Right cardiac atrium (tissue), 5 donors: Measurements from ENCODE around the gene OCIAD2. TPM values are rescaled to one million over a fixed set of nuclear protein-coding genes. Genes with fewer than 3 reads are reported as not detected.
A peak's percentile ranks its signal among the peaks of the same experiment; 100 is the strongest.
"Not testable (repeated sequence)": the region's sequence is repeated elsewhere in the genome, so short reads cannot be mapped to it uniquely, and the experiment has no call there.

ENCODE experiments used
- ATAC-seq, 2 donors: fragments of 200-7000 bp; cut with Tn5 transposase; one replicate each; pipeline versions ENCODE4 v1.8.0 to v1.9.1; 2020; ENCODE audit warnings: moderate library complexity in 2 of 2, mild to moderate bottlenecking in 1 of 2
- DNase-seq, 3 donors: peaks; one replicate each; pipeline ENCODE4 v3.0.0-alpha.2; 2020
- H3K27ac ChIP-seq: one replicate; pipeline ENCODE4 v1.5.1; 2013; ENCODE audit warnings: mild to moderate bottlenecking, low read length, control low read depth, moderate library complexity
- H3K27me3 ChIP-seq: one replicate; pipeline ENCODE4 v1.6.1; 2013; ENCODE audit not compliant: control insufficient read depth, insufficient read depth
- H3K4me1 ChIP-seq: one replicate; pipeline ENCODE4 v1.6.1; 2013; ENCODE audit warnings: low read length; ENCODE audit not compliant: control insufficient read depth, insufficient read depth
- H3K4me3 ChIP-seq: one replicate; pipeline ENCODE4 v1.5.1; 2013; ENCODE audit warnings: low read length, control low read depth
- H3K9me3 ChIP-seq: one replicate; pipeline ENCODE4 v1.6.1; 2013; ENCODE audit warnings: low read length; ENCODE audit not compliant: control insufficient read depth
- WGBS: extraction: QIAGEN DNeasy Blood & Tissue Kit; methylation state at CpG from one replicate; pipeline ENCODE4 v1.1.7; 2013; 5-methylcytosine and 5-hydroxymethylcytosine counted together
- intact Hi-C, 4 donors: fragments of 100-400 bp; cut with DNase I; formaldehyde crosslinking; loops; one replicate each; pipeline versions ENCODE4 v1.11.0 to v1.14.0; 2022 to 2023
- polyA plus RNA-seq: library from polyadenylated mRNA; stranded (reverse); fragments of 200-250 nt; gene quantifications from one replicate; pipeline ENCODE4 v1.2.3, GENCODE V29; 2013
- total RNA-seq, 4 donors: library from RNA; stranded (reverse); fragmentation: NEBNext Ultra II Directional; extraction: Animal tissue kit (Norgen Biotek cat#: 25700); gene quantifications; one replicate each; pipeline ENCODE4 v1.2.1, GENCODE V29; 2021
- donor health status: healthy with polysubstance abuse.
- donor health status: DM: no; HTN: yes; CAD: no.
- donor health status: DM: no; HTN: no; CAD: no.
- donor health status: DM: no; HTN: yes; CAD: no; lungs with severe emphysema.
- donor health status: DM: yes; HTN: yes; CAD: no.

The OCIAD2 gene
- total and polyA plus RNA-seq, 5 donors: 12.5 to 21.4 (median 15.8) TPM

DNA sequence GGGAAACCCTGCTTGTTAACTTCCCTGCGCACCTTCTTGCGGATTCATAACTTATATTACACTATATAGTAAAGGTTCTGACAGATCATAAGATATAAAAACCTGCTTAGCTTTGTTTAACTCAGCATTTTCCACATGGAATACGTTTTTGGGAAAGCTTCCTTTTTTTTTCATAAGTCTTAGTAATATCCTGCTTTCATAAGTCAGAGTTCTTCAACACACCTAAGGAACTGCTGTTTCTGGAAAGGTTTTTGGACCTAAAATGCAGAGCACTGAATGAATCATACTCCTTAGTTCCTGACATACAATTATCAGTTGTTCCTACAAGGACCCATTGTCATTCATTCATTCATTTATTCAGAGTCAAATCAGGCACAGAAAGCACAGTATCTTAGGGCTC lies 32.3 kb upstream of the OCIAD2 start:
- H3K4me3 ChIP-seq: no peak overlapping the region
- no peaks in the 10 kb centered on the region for H3K4me1 ChIP-seq
- WGBS: 77% methylated on average over 3 of the region's 3 CpGs
- intact Hi-C loops: no loop called here
- DNase-seq (no peak), ATAC-seq (no peak)
- no peak overlapping the region for H3K27ac ChIP-seq
- H3K27me3 ChIP-seq: no peaks in the 10 kb centered on the region
- no peaks in the 10 kb centered on the region for H3K9me3 ChIP-seq

GRCh38 chr4:48937033-48937432 lies 30.5 kb upstream of the OCIAD2 start:
- WGBS: 86% methylated on average over 2 of the region's 2 CpGs
- Histone ChIP-seq H3K9me3 (no peaks in the 10 kb centered on the region), H3K27ac (no peak overlapping the region), H3K27me3 (no peaks in the 10 kb centered on the region), H3K4me3 (no peak overlapping the region), H3K4me1 (no peaks in the 10 kb centered on the region)
- ATAC-seq (no peak), DNase-seq (no peak)
- intact Hi-C loops: no loop called here

- WGBS: 92% methylated on average over 2 of the region's 2 CpGs
- H3K4me3 ChIP-seq: no peak overlapping the region
- no peaks in the 10 kb centered on the region for H3K4me1 ChIP-seq
- ATAC-seq (no peak), DNase-seq (no peak)
- no peaks in the 10 kb centered on the region for H3K9me3 ChIP-seq
- no peaks in the 10 kb centered on the region for H3K27me3 ChIP-seq
- intact Hi-C loops: no loop called here
- H3K27ac ChIP-seq: no peak overlapping the region
Measured at GRCh38 chr4:48931459-48931858, 24.9 kb upstream of the OCIAD2 start.

DNA sequence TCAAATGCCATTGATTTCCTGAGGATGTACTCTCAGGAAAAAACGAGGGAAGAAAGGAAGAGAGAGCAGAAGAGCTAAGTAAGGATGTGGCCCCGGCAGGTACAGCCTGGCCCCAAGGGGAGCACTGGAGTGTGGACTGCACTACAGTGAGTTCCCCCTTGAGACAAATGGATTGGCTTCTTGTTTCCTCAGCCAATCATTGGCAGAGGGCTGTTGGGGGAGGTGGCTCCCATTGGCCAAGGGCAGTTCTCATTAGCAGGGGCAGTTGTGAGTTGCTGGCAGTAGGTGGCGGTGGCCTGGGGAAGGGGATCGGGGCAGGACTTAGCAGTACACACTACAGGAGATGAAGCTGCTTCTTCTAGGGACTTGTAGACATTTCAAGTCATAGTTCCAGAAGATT lies 24.1 kb upstream of the OCIAD2 start:
- intact Hi-C loops: no loop called here
- no peak for ATAC-seq
- no peak for DNase-seq
- Histone ChIP-seq H3K4me3 (no peak overlapping the region), H3K4me1 (no peaks in the 10 kb centered on the region), H3K9me3 (no peaks in the 10 kb centered on the region), H3K27ac (no peak overlapping the region), H3K27me3 (no peaks in the 10 kb centered on the region)
- WGBS: 85% methylated on average over 4 of the region's 4 CpGs

- WGBS: 90% methylated on average over 4 of the region's 4 CpGs
- Histone ChIP-seq H3K4me3 (no peak overlapping the region), H3K27ac (no peak overlapping the region), H3K4me1 (no peaks in the 10 kb centered on the region), H3K9me3 (no peaks in the 10 kb centered on the region), H3K27me3 (no peaks in the 10 kb centered on the region)
- ATAC-seq (no peak), DNase-seq (no peak)
- intact Hi-C loops: no loop called here
Measured at GRCh38 chr4:48924416-48924815, 17.8 kb upstream of the OCIAD2 start.

DNA sequence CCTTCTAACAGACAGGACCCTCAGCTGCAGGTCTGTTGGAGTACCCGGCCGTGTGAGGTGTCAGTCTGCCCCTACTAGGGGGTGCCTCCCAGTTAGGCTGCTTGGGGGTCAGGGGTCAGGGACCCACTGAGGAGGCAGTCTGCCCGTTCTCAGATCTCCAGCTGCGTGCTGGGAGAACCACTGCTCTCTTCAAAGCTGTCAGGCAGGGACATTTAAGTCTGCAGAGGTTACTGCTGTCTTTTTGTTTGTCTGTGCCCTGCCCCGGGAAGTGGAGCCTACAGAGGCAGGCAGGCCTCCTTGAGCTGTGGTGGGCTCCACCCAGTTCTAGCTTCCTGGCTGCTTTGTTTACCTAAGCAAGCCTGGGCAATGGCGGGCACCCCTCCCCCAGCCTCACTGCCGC lies 16.5 kb upstream of the OCIAD2 start:
- H3K27ac ChIP-seq, H3K4me3 ChIP-seq, H3K27me3 ChIP-seq, ATAC-seq, H3K9me3 ChIP-seq, H3K4me1 ChIP-seq, DNase-seq, intact Hi-C loops: not testable (repeated sequence)
- 85% methylated on average over 6 of the region's 7 CpGs for WGBS

DNA sequence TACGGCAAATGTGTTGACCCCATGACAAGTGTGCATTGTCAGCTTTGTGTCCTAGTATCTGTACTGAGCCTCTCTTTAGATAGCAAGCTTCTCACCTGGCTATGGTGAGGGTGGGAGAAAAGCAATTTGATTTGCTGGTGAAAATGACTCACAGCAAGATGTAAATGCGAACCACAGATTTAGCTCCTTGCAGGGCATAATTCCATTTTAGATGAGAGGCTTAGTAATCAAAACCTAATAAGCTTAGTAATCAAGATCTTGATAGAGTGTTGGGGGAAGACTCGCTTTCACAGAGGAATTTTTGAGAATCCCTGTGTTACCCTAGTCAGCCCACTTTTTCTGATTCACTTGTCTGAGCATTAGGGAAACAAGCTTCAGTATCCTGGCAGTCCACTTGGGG lies 7.7 kb upstream of the OCIAD2 start:
- ATAC-seq (no peak), DNase-seq (no peak)
- Histone ChIP-seq H3K27ac (no peak overlapping the region), H3K4me3 (no peak overlapping the region), H3K9me3 (no peaks in the 10 kb centered on the region), H3K27me3 (no peaks in the 10 kb centered on the region), H3K4me1 (no peaks in the 10 kb centered on the region)
- intact Hi-C loops: no loop called here
- 75% methylated on average over 3 of the region's 3 CpGs for WGBS

DNA sequence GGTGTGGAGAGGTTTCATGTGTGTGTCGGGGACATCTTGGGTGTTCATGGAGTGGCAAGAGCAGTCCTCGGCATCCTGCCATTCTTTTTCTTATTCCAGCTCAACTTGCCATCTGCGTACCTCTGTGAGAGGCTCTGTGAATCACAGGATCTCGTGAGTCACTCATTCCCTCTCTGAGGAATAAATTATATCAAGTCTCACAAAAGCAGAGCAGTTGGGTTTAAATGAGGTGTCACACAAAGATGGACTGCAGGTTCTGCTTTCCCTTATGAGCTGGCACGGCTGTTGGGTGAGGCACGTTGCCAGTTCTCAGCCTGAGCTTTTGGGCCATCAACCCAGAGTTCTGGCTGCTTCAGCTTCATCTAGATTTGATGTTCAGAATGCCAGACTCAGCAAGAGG lies 6.8 kb upstream of the OCIAD2 start:
- Histone ChIP-seq H3K27ac (no peak overlapping the region), H3K27me3 (no peaks in the 10 kb centered on the region), H3K4me1 (no peaks in the 10 kb centered on the region), H3K9me3 (no peaks in the 10 kb centered on the region), H3K4me3 (no peak overlapping the region)
- no peak for DNase-seq
- WGBS: 81% methylated on average over 6 of the region's 6 CpGs
- no peak for ATAC-seq
- intact Hi-C loops: no loop called here

DNA sequence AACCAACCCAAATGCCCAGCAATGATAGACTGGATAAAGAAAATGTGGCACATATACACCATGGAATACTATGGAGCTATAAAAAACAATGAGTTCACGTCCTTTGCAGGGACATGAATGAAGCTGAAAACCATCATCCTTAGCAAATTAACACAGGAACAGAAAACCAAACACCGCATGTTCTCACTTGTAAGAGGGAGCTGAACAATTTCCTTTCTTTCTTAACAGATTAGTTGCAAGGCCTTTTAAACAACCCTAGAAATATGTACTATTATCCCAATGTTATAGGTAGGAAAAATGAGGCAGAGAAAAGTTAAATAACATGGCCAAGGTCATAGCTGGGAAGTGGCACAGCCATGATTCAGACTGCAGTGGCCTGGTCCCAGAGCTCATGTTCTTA lies 5.8 kb upstream of the OCIAD2 start:
- Histone ChIP-seq H3K27me3 (no peaks in the 10 kb centered on the region), H3K4me1 (no peaks in the 10 kb centered on the region), H3K9me3 (no peaks in the 10 kb centered on the region), H3K4me3 (no peak overlapping the region), H3K27ac (no peak overlapping the region)
- intact Hi-C loops: no loop called here
- 89% methylated on average over 2 of the region's 2 CpGs for WGBS
- ATAC-seq (no peak), DNase-seq (no peak)

DNA sequence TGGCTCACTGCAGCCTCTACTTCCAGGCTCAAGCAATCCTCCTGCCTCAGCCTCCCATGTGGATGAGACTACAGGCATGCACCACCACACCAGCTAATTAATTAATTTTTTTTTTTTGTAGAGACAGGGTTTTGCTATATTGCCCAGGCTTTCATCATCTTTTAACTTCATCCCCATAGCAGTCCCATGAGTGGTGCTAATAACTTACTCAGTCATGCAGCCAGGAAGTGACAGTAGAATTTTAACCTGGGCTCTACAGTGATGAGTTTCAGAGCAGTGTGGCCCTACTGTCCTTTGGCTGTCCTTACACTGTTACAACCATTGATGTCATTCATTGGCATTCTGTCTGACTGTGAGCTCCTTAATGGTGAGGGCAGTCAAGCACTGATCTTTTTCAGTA lies 3.9 kb upstream of the OCIAD2 start:
- no peaks in the 10 kb centered on the region for H3K27me3 ChIP-seq
- DNase-seq (no peak), ATAC-seq (no peak)
- H3K9me3 ChIP-seq: no peaks in the 10 kb centered on the region
- H3K27ac ChIP-seq: no peak overlapping the region
- intact Hi-C loops: no loop called here
- no peak overlapping the region for H3K4me3 ChIP-seq
- H3K4me1 ChIP-seq: no peaks in the 10 kb centered on the region

GRCh38 chr4:48909697-48910096 lies 3.1 kb upstream of the OCIAD2 start:
- ATAC-seq (peak; percentile 59 to 68), DNase-seq (no peak)
- H3K4me1 ChIP-seq: no peaks in the 10 kb centered on the region
- 84% methylated on average over 3 of the region's 3 CpGs for WGBS
- H3K9me3 ChIP-seq: no peaks in the 10 kb centered on the region
- no peaks in the 10 kb centered on the region for H3K27me3 ChIP-seq
- intact Hi-C loops: no loop called here
- H3K4me3 ChIP-seq: no peak overlapping the region
- no peak overlapping the region for H3K27ac ChIP-seq

GRCh38 chr4:48908687-48909086 lies 2.1 kb upstream of the OCIAD2 start:
- ATAC-seq (no peak), DNase-seq (no peak)
- Histone ChIP-seq H3K4me1 (no peaks in the 10 kb centered on the region), H3K27ac (no peak overlapping the region), H3K27me3 (no peaks in the 10 kb centered on the region), H3K4me3 (no peak overlapping the region), H3K9me3 (no peaks in the 10 kb centered on the region)
- intact Hi-C loops: no loop called here
